ENCODE data around the gene THAP12. TPM values are rescaled to one million over a fixed set of nuclear protein-coding genes. Genes with fewer than 3 reads are reported as not detected.

Gene THAP12
- polyA plus RNA-seq, 1 donor (not counting 4 experiments of a cell fraction or from before 2014, with no cell fraction given): 49.8 TPM

- FAIRE-seq (no peak), DNase-seq (ENCODE audit: low read depth, low spot score) (no peak)
- no peaks in the 10 kb centered on the region for H3K9me1 ChIP-seq (ENCODE audit: control insufficient read depth, extremely low read depth, insufficient read depth, low read length)
- H3K27ac ChIP-seq (ENCODE audit: control insufficient read depth, insufficient read depth, low read length): no peak overlapping the region
- TF ChIP-seq CTCF (optimal IDR thresholded peaks at IDR 0.05 in 1 of 3, IDR thresholded peaks at IDR 0.05 in 1 of 3, conservative IDR thresholded peaks at IDR 0.05 in 1 of 3; ENCODE audit: extremely low read depth in 1 of 3, insufficient read depth in 2 of 3, low read length in 3 of 3): no peak
- TF ChIP-seq EZH2 (IDR thresholded peaks at IDR 0.05; ENCODE audit: low read length): no peak
- no peak overlapping the region for H3K4me3 ChIP-seq (ENCODE audit: control insufficient read depth in 2 of 3, extremely low read depth in 1 of 3, insufficient read depth in 2 of 3, low read depth in 1 of 3, low read length in 3 of 3)
- no peak overlapping the region for H2AFZ ChIP-seq (ENCODE audit: control insufficient read depth, low read length)
- H3K9me3 ChIP-seq (ENCODE audit: control insufficient read depth, low read depth, low read length): peaks cover 2% of the 10 kb centered on the region
- no peaks in the 10 kb centered on the region for H3K27me3 ChIP-seq (ENCODE audit: control insufficient read depth, extremely low read depth, insufficient read depth, low read length)
- H3K4me2 ChIP-seq (ENCODE audit: control insufficient read depth, extremely low read depth, insufficient read depth, low read depth, low read length): no peak overlapping the region
- no peaks in the 10 kb centered on the region for H3K79me2 ChIP-seq (ENCODE audit: control insufficient read depth, insufficient read depth, low read length)
- dilution Hi-C loops (cut with MboI; ENCODE audit: extremely low pct_ligation_motif_present, low sequenced_read_pairs): no loop called here
- H3K36me3 ChIP-seq (ENCODE audit: control insufficient read depth in 2 of 2, extremely low read depth in 1 of 2, insufficient read depth in 2 of 2, low read length in 2 of 2): no peaks in the 10 kb centered on the region
- no peaks in the 10 kb centered on the region for H3K4me1 ChIP-seq (ENCODE audit: control insufficient read depth, extremely low read depth, insufficient read depth, low read length)
- H3K9ac ChIP-seq (ENCODE audit: control insufficient read depth, extremely low read depth, insufficient read depth, low read length): no peak overlapping the region
- H4K20me1 ChIP-seq (ENCODE audit: control insufficient read depth, extremely low read depth, insufficient read depth, low read length): no peaks in the 10 kb centered on the region
Observed at GRCh38 chr11:76339221-76339620, 41.7 kb downstream of the THAP12 start.

GRCh38 chr11:76337923-76338322, 43.0 kb downstream of the THAP12 start:
- Histone ChIP-seq H3K9me1 (ENCODE audit: control insufficient read depth, extremely low read depth, insufficient read depth, low read length) (no peaks in the 10 kb centered on the region), H2AFZ (ENCODE audit: control insufficient read depth, low read length) (no peak overlapping the region), H3K4me3 (ENCODE audit: control insufficient read depth in 2 of 3, extremely low read depth in 1 of 3, insufficient read depth in 2 of 3, low read depth in 1 of 3, low read length in 3 of 3) (no peak overlapping the region), H3K9ac (ENCODE audit: control insufficient read depth, extremely low read depth, insufficient read depth, low read length) (no peak overlapping the region), H3K27ac (ENCODE audit: control insufficient read depth, insufficient read depth, low read length) (no peak overlapping the region), H3K9me3 (ENCODE audit: control insufficient read depth, low read depth, low read length) (peaks cover 2% of the 10 kb centered on the region), H3K27me3 (ENCODE audit: control insufficient read depth, extremely low read depth, insufficient read depth, low read length) (no peaks in the 10 kb centered on the region), H4K20me1 (ENCODE audit: control insufficient read depth, extremely low read depth, insufficient read depth, low read length) (no peaks in the 10 kb centered on the region), H3K36me3 (ENCODE audit: control insufficient read depth in 2 of 2, extremely low read depth in 1 of 2, insufficient read depth in 2 of 2, low read length in 2 of 2) (no peaks in the 10 kb centered on the region), H3K79me2 (ENCODE audit: control insufficient read depth, insufficient read depth, low read length) (no peaks in the 10 kb centered on the region), H3K4me2 (ENCODE audit: control insufficient read depth, extremely low read depth, insufficient read depth, low read depth, low read length) (no peak overlapping the region), H3K4me1 (ENCODE audit: control insufficient read depth, extremely low read depth, insufficient read depth, low read length) (no peaks in the 10 kb centered on the region)
- FAIRE-seq: no peak
- no peak for DNase-seq (ENCODE audit: low read depth, low spot score)
- no peak for TF ChIP-seq EZH2 (IDR thresholded peaks at IDR 0.05; ENCODE audit: low read length)
- no peak for TF ChIP-seq CTCF (optimal IDR thresholded peaks at IDR 0.05 in 1 of 3, IDR thresholded peaks at IDR 0.05 in 1 of 3, conservative IDR thresholded peaks at IDR 0.05 in 1 of 3; ENCODE audit: extremely low read depth in 1 of 3, insufficient read depth in 2 of 3, low read length in 3 of 3)
- dilution Hi-C loops (cut with MboI; ENCODE audit: extremely low pct_ligation_motif_present, low sequenced_read_pairs): no loop called here

Measured in keratinocyte (primary cell).